Prostate gland (tissue), 2 donors: ENCODE data around the gene MITF.
A peak's percentile ranks its signal among the peaks of the same experiment; 100 is the strongest.

ENCODE experiments used
- POLR2AphosphoS5 ChIP-seq: sonication (generic); formaldehyde crosslinking; IDR thresholded peaks from one replicate; pipeline ENCODE4 v1.6.1; 2017; ENCODE audit warnings: antibody characterized with exemption
- TF ChIP-seq, protein P1 (sequence below), 4 experiments: fragments of 200-600 bp in 2 of 4; fragments of 450-650 bp in 2 of 4; sonication (generic) in 2 of 4; IDR thresholded peaks; 1 replicate in 3 of 4; 2 replicates in 1 of 4; pipeline ENCODE4 v1.5.1; 2016 to 2019; ENCODE audit warnings: antibody characterized with exemption in 4 of 4, mild to moderate bottlenecking in 2 of 4, moderate library complexity in 2 of 4

DNA sequence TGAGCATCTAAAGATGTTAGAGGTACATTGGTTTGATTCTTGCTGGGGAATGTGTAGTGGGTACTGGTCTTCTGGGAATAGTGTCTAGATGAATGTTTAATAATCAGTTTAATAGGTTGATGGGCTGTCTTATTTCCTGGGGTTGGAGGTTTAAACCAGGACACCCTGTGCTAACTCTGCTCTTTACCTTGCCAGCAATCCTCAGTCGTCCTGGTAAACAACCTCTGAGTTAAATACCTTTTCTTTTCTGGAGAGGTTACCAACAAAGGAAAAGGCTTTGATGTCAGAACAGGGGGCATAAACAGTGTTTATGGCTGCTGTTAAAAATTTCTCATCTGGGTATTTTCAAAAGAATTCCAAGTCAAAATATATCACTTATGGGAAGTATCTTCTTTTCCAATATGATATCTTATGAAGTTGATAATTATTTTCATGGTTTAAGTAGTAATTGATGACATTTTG lies 23.5 kb downstream of the MITF start:
- peak; percentile 56 for TF ChIP-seq POLR2AphosphoS5
- TF ChIP-seq, protein P1, sequence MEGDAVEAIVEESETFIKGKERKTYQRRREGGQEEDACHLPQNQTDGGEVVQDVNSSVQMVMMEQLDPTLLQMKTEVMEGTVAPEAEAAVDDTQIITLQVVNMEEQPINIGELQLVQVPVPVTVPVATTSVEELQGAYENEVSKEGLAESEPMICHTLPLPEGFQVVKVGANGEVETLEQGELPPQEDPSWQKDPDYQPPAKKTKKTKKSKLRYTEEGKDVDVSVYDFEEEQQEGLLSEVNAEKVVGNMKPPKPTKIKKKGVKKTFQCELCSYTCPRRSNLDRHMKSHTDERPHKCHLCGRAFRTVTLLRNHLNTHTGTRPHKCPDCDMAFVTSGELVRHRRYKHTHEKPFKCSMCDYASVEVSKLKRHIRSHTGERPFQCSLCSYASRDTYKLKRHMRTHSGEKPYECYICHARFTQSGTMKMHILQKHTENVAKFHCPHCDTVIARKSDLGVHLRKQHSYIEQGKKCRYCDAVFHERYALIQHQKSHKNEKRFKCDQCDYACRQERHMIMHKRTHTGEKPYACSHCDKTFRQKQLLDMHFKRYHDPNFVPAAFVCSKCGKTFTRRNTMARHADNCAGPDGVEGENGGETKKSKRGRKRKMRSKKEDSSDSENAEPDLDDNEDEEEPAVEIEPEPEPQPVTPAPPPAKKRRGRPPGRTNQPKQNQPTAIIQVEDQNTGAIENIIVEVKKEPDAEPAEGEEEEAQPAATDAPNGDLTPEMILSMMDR (IDR thresholded peaks at IDR 0.05): no peak
